IMR-90 (cell line): ENCODE data around the gene ZNF283. TPM values are rescaled to one million over a fixed set of nuclear protein-coding genes. Genes with fewer than 3 reads are reported as not detected.

ENCODE experiments used
- ATAC-seq: fragments of 200-7000 bp; cut with Tn5 transposase; 2 replicates; pipeline ENCODE4 v1.9.1; 2020; ENCODE audit warnings: low read depth, mild to moderate bottlenecking, moderate library complexity
- BruUV-seq: library from RNA; stranded (reverse); fragments of 400-500 nt; replicated peaks from 2 replicates; lab custom pipeline; 2021; lab: Mats Ljungman, UMichigan
- CTCF ChIA-PET: fragments of 300-600 bp; formaldehyde crosslinking; extraction: SDS; loops from one replicate; lab custom pipeline; 2021; ENCODE audit warnings: antibody characterized with exemption; lab: Yijun Ruan, JAX
- POLR2A ChIA-PET: fragments of 300-600 bp; sonication (Branson Sonifier 250); formaldehyde crosslinking; loops from one replicate; lab custom pipeline; 2022; ENCODE audit warnings: antibody characterized with exemption; ENCODE audit not compliant: unreplicated experiment; lab: Charles Lee
- DNase-seq: peaks from one replicate; pipeline ENCODE4 v3.0.0; 2013
- H2AFZ ChIP-seq: replicated peaks from 2 replicates; pipeline ENCODE3; 2013; ENCODE audit warnings: low read length, mild to moderate bottlenecking; ENCODE audit not compliant: poor library complexity
- H2AK5ac ChIP-seq: 2 replicates; pipeline ENCODE4 v1.6.1; 2013; ENCODE audit warnings: low read depth, low read length, inconsistent platforms
- H2AK9ac ChIP-seq: replicated peaks from 2 replicates; pipeline ENCODE3; 2013; ENCODE audit warnings: mild to moderate bottlenecking, low read depth, low read length, moderate library complexity; ENCODE audit not compliant: poor library complexity
- H2BK120ac ChIP-seq: 2 replicates; pipeline ENCODE4 v1.6.1; 2013; ENCODE audit warnings: low read depth, low read length, inconsistent platforms
- H2BK15ac ChIP-seq: 3 replicates; pipeline ENCODE4 v1.6.1; 2013; ENCODE audit warnings: low read depth, low read length, inconsistent platforms
- H2BK20ac ChIP-seq: 2 replicates; pipeline ENCODE4 v1.6.1; 2013; ENCODE audit warnings: low read depth, mild to moderate bottlenecking, inconsistent platforms, low read length, moderate library complexity
- H2BK5ac ChIP-seq: 2 replicates; pipeline ENCODE4 v1.6.1; 2013; ENCODE audit warnings: mild to moderate bottlenecking, low read depth, low read length, inconsistent platforms; ENCODE audit not compliant: poor library complexity, severe bottlenecking
- H3K14ac ChIP-seq: replicated peaks from 2 replicates; pipeline ENCODE4 v1.6.1; 2013; ENCODE audit warnings: low read depth, low read length, inconsistent platforms
- H3K18ac ChIP-seq: 2 replicates; pipeline ENCODE4 v1.6.1; 2013; ENCODE audit warnings: low read depth, low read length, control low read depth
- H3K23ac ChIP-seq: 2 replicates; pipeline ENCODE4 v1.6.1; 2013; ENCODE audit warnings: low read depth, low read length, inconsistent platforms
- H3K27ac ChIP-seq: 2 replicates; pipeline ENCODE4 v1.5.1; 2013; ENCODE audit warnings: mild to moderate bottlenecking, control low read depth, low read length; ENCODE audit not compliant: insufficient read depth
- H3K27me3 ChIP-seq: 2 replicates; pipeline ENCODE4 v1.6.1; 2013; ENCODE audit warnings: low read length; ENCODE audit not compliant: control insufficient read depth, insufficient read depth
- H3K36me3 ChIP-seq: 2 replicates; pipeline ENCODE4 v1.6.1; 2013; ENCODE audit warnings: low read length, mixed read lengths; ENCODE audit not compliant: control insufficient read depth, insufficient read depth
- H3K4ac ChIP-seq: 2 replicates; pipeline ENCODE4 v1.6.1; 2013; ENCODE audit warnings: low read depth, low read length, inconsistent platforms
- H3K4me1 ChIP-seq: 2 replicates; pipeline ENCODE4 v1.6.1; 2013; ENCODE audit warnings: low read length, mixed read lengths; ENCODE audit not compliant: control insufficient read depth, insufficient read depth
- H3K4me2 ChIP-seq: 2 replicates; pipeline ENCODE4 v1.6.1; 2013; ENCODE audit warnings: low read depth, mild to moderate bottlenecking, control low read depth, low read length, moderate library complexity
- H3K4me3 ChIP-seq: 2 replicates; pipeline ENCODE4 v1.5.1; 2013; ENCODE audit warnings: low read depth, mild to moderate bottlenecking, control low read depth, low read length, moderate library complexity; ENCODE audit not compliant: insufficient read depth
- H3K56ac ChIP-seq: 2 replicates; pipeline ENCODE4 v1.6.1; 2013; ENCODE audit warnings: low read length, inconsistent platforms; ENCODE audit not compliant: insufficient read depth; ENCODE audit errors: extremely low read depth
- H3K79me1 ChIP-seq, 2 experiments: 2 replicates each; pipeline ENCODE4 v1.6.1; 2013; ENCODE audit warnings: low read length in 2 of 2, inconsistent platforms in 1 of 2, low read depth in 1 of 2
- H3K9ac ChIP-seq: 2 replicates; pipeline ENCODE4 v1.6.1; 2013; ENCODE audit warnings: low read depth, low read length, control low read depth
- H3K9me1 ChIP-seq: 2 replicates; pipeline ENCODE4 v1.6.1; 2013; ENCODE audit warnings: low read length, inconsistent platforms; ENCODE audit not compliant: insufficient read depth
- H3K9me3 ChIP-seq: 2 replicates; pipeline ENCODE4 v1.6.1; 2013; ENCODE audit warnings: low read length; ENCODE audit not compliant: control insufficient read depth, insufficient read depth
- H4K20me1 ChIP-seq: 2 replicates; pipeline ENCODE4 v1.6.1; 2013; ENCODE audit warnings: low read length, inconsistent platforms; ENCODE audit not compliant: insufficient read depth
- H4K5ac ChIP-seq: 2 replicates; pipeline ENCODE4 v1.6.1; 2013; ENCODE audit warnings: mild to moderate bottlenecking, low read depth, low read length, control low read depth
- H4K8ac ChIP-seq, 2 experiments: 2 replicates each; pipeline ENCODE4 v1.6.1; 2013; ENCODE audit warnings: low read depth in 2 of 2, low read length in 2 of 2, control low read depth in 1 of 2, inconsistent platforms in 1 of 2
- H4K91ac ChIP-seq: 2 replicates; pipeline ENCODE4 v1.6.1; 2013; ENCODE audit warnings: low read depth, low read length, inconsistent platforms; ENCODE audit not compliant: insufficient read depth
- BHLHE40 ChIP-seq: fragments of 150-350 bp; IDR thresholded peaks from 2 replicates; pipeline ENCODE4 v1.6.1; 2016; ENCODE audit warnings: mild to moderate bottlenecking, low read depth, low read length
- CEBPB ChIP-seq: IDR thresholded peaks from 2 replicates; pipeline ENCODE4 v1.6.1; 2012; ENCODE audit warnings: low read depth, low read length, improper control_type of control experiment
- CHD1 ChIP-seq: IDR thresholded peaks from 2 replicates; pipeline ENCODE4 v1.6.1; 2012; ENCODE audit warnings: low read depth, low read length, improper control_type of control experiment
- ELK1 ChIP-seq: fragments of 150-350 bp; IDR thresholded peaks from 2 replicates; pipeline ENCODE4 v1.6.1; 2016; ENCODE audit warnings: low read depth, mild to moderate bottlenecking, low read length, moderate library complexity, borderline replicate concordance
- MAFK ChIP-seq: IDR thresholded peaks from 2 replicates; pipeline ENCODE4 v1.6.1; 2012; ENCODE audit warnings: low read depth, low read length, improper control_type of control experiment
- MAZ ChIP-seq: IDR thresholded peaks from 2 replicates; pipeline ENCODE4 v1.6.1; 2012; ENCODE audit warnings: low read depth, mild to moderate bottlenecking, low read length, improper control_type of control experiment, moderate library complexity, borderline replicate concordance
- MXI1 ChIP-seq: IDR thresholded peaks from 2 replicates; pipeline ENCODE4 v1.6.1; 2012; ENCODE audit warnings: low read depth, mild to moderate bottlenecking, low read length, moderate library complexity, borderline replicate concordance
- NFE2L2 ChIP-seq: fragments of 150-350 bp; IDR thresholded peaks from 2 replicates; pipeline ENCODE4 v1.6.1; 2016; ENCODE audit warnings: low read depth, mild to moderate bottlenecking, low read length
- POLR2A ChIP-seq: IDR thresholded peaks from 2 replicates; pipeline ENCODE4 v1.6.1; 2012; ENCODE audit warnings: mild to moderate bottlenecking, low read depth, low read length
- RAD21 ChIP-seq: IDR thresholded peaks from 2 replicates; pipeline ENCODE4 v1.6.1; 2012; ENCODE audit warnings: low read length, improper control_type of control experiment
- RCOR1 ChIP-seq: IDR thresholded peaks from 2 replicates; pipeline ENCODE4 v1.6.1; 2012; ENCODE audit warnings: mild to moderate bottlenecking, low read length, improper control_type of control experiment; ENCODE audit not compliant: insufficient replicate concordance
- RFX5 ChIP-seq: IDR thresholded peaks from 2 replicates; pipeline ENCODE4 v1.8.0; 2012; ENCODE audit warnings: low read depth, mild to moderate bottlenecking, low read length, moderate library complexity
- SMC3 ChIP-seq: fragments of 150-350 bp; IDR thresholded peaks from 2 replicates; pipeline ENCODE4 v1.6.1; 2016; ENCODE audit warnings: low read depth, mild to moderate bottlenecking, antibody characterized with exemption, low read length, moderate library complexity
- USF2 ChIP-seq: fragments of 150-350 bp; IDR thresholded peaks from 2 replicates; pipeline ENCODE4 v1.6.1; 2017; ENCODE audit warnings: mild to moderate bottlenecking, antibody characterized with exemption, low read length, low read depth
- WGBS, 2 experiments: methylation state at CpG; one replicate each; pipeline versions ENCODE4 v1.1.5 to v1.1.7; 2013; ENCODE audit warnings: missing lambda C conversion rate in 2 of 2; ENCODE audit not compliant: insufficient read length in 1 of 2; ENCODE audit errors: extremely low coverage in 2 of 2; 5-methylcytosine and 5-hydroxymethylcytosine counted together
- dilution Hi-C: fragments of 300-500 bp; cut with HindIII; formaldehyde crosslinking; loops from one replicate; pipeline ENCODE4 v1.14.3; 2018; ENCODE audit warnings: low sequenced_read_pairs; ENCODE audit not compliant: unreplicated experiment
- in situ Hi-C: fragments of 300-500 bp; cut with MboI; formaldehyde crosslinking; loops from 3 replicates; pipeline ENCODE4 v1.14.3; 2019; ENCODE audit warnings: low sequenced_read_pairs, inconsistent platforms, mixed read lengths
- intact Hi-C: fragments of 100-400 bp; cut with micrococcal nuclease; formaldehyde crosslinking; loops from 2 replicates; pipeline ENCODE4 v1.10.0; 2022
- polyA plus RNA-seq, 3 experiments: library from polyadenylated mRNA; depleted of rRNA; stranded (reverse); fragments of >200 nt; gene quantifications; 2 replicates each; pipeline ENCODE4 v1.2.3, GENCODE V29; 2012; ENCODE audit warnings: low replicate concordance in 1 of 3
- total RNA-seq: library from RNA; depleted of rRNA; stranded (reverse); fragments of >200 nt; gene quantifications from 2 replicates; pipeline ENCODE4 v1.2.3, GENCODE V29; 2012

Gene ZNF283
- total and polyA plus RNA-seq, 2 of the 4 experiments (the other 2 are of a cell fraction), result 2.1 to 5.0 TPM

GRCh38 chr19:43809762-43810696, 17.1 kb upstream of the ZNF283 start:
- no peaks in the 10 kb centered on the region for H3K9me3 ChIP-seq
- H3K27me3 ChIP-seq, result peaks cover 10% of the 10 kb centered on the region
- dilution Hi-C loops (no loop called here), in situ Hi-C loops (no loop called here), intact Hi-C loops (loop anchor here (1.0 to 10.0 kb wide), 3 partner anchors 65 to 365 kb away; no protein-coding TSS in a partner anchor)
- H3K56ac ChIP-seq, result no peak overlapping the region
- no peak overlapping the region for H2BK5ac ChIP-seq
- no peaks in the 10 kb centered on the region for H3K36me3 ChIP-seq
- no peak overlapping the region for H2BK20ac ChIP-seq
- no peak overlapping the region for H3K4me3 ChIP-seq
- no peak overlapping the region for H2AK9ac ChIP-seq
- H4K91ac ChIP-seq, result no peak overlapping the region
- no peak overlapping the region for H2AFZ ChIP-seq
- no peak overlapping the region for H2BK120ac ChIP-seq
- no peak overlapping the region for H3K9ac ChIP-seq
- no peak overlapping the region for H3K23ac ChIP-seq
- no peaks in the 10 kb centered on the region for H3K79me1 ChIP-seq
- BruUV-seq, result no TSS peak
- no peaks in the 10 kb centered on the region for H3K4me1 ChIP-seq
- H2AK5ac ChIP-seq, result no peak overlapping the region
- no peak overlapping the region for H3K27ac ChIP-seq
- no CpG with 5 or more reads among the region's 8 CpGs for WGBS, 2 experiments
- ChIA-PET POLR2A (no interaction called here), CTCF (interaction anchor here (0.8 to 1.1 kb wide), 3 partner anchors 10 to 142 kb away, joined by 3 to 5 read pairs (median 3); no protein-coding TSS in a partner anchor)
- no peak overlapping the region for H3K4me2 ChIP-seq
- H3K4ac ChIP-seq, result no peak overlapping the region
- H2BK15ac ChIP-seq, result no peak overlapping the region
- no peaks in the 10 kb centered on the region for H4K20me1 ChIP-seq
- H4K5ac ChIP-seq, result no peak overlapping the region
- ATAC-seq (peak; percentile 85), DNase-seq (peak; percentile 74)
- H3K9me1 ChIP-seq, result no peaks in the 10 kb centered on the region
- no peak overlapping the region for H4K8ac ChIP-seq
- H3K14ac ChIP-seq, result no peak overlapping the region
- no peak overlapping the region for H3K18ac ChIP-seq
- TF ChIP-seq MXI1 (no peak), MAZ (no peak), NFE2L2 (no peak), BHLHE40 (no peak), SMC3 (peak; percentile 64), POLR2A (no peak), ELK1 (no peak), RCOR1 (no peak), CHD1 (no peak), CEBPB (peak; percentile 7; the same call in 1 of the 2 replicates), MAFK (no peak), RAD21 (peak; percentile 75), USF2 (no peak), RFX5 (no peak)
